NCI-H524 (cell line): ENCODE data around the gene TEX35.
"Not testable (repeated sequence)": the region's sequence is repeated elsewhere in the genome, so short reads cannot be mapped to it uniquely, and the experiment has no call there.

Experiments
- DNase-seq, 2 experiments: peaks; one replicate each; lab custom pipeline; 2025; lab: John Stamatoyannopoulos, UW

TEX35 gene

GRCh38 chr1:178495158-178495557 is 17.8 kb upstream of the TEX35 start:
- no peak for DNase-seq

GRCh38 chr1:178495741-178496409 is 17.0 kb upstream of the TEX35 start:
- no peak for DNase-seq

GRCh38 chr1:178496410-178497135 is 16.3 kb upstream of the TEX35 start, which contains the start of gene CLEC20A:
Gene CLEC20A, minus strand, starts transcription at chr1:178496964. Its CDS starts 25 bp downstream, at chr1:178496939.
- no peak for DNase-seq

- no peak for DNase-seq
Observed at GRCh38 chr1:178497903-178498478, 14.9 kb upstream of the TEX35 start.

- DNase-seq: no peak
Observed at GRCh38 chr1:178498896-178499675, 13.8 kb upstream of the TEX35 start.

- DNase-seq: no peak
Observed at GRCh38 chr1:178500091-178500770, 12.7 kb upstream of the TEX35 start.

- DNase-seq: no peak
Observed at GRCh38 chr1:178500936-178501554, 11.9 kb upstream of the TEX35 start.

GRCh38 chr1:178501705-178502329 is 11.1 kb upstream of the TEX35 start:
- DNase-seq: peak; percentile 23 to 76

- DNase-seq: no peak
Observed at GRCh38 chr1:178502330-178502714, 10.6 kb upstream of the TEX35 start.

GRCh38 chr1:178502856-178503255 is 10.1 kb upstream of the TEX35 start:
- no peak for DNase-seq

- DNase-seq: not testable (repeated sequence)
Observed at GRCh38 chr1:178503316-178503715, 9.6 kb upstream of the TEX35 start.

- DNase-seq: peak in 1 of 2 experiments; percentile 44
Observed at GRCh38 chr1:178503849-178504248, 9.1 kb upstream of the TEX35 start.

GRCh38 chr1:178504286-178504685 is 8.6 kb upstream of the TEX35 start:
- DNase-seq: no peak

GRCh38 chr1:178506177-178506576 is 6.7 kb upstream of the TEX35 start:
- no peak for DNase-seq

- DNase-seq: no peak
Observed at GRCh38 chr1:178506669-178507068, 6.2 kb upstream of the TEX35 start.

GRCh38 chr1:178509414-178510007 is 3.4 kb upstream of the TEX35 start:
- no peak for DNase-seq

GRCh38 chr1:178510155-178510554 is 2.8 kb upstream of the TEX35 start:
- no peak for DNase-seq

- no peak for DNase-seq
Observed at GRCh38 chr1:178513278-178513983, 522 bp downstream of the TEX35 start.

- DNase-seq: no peak
Observed at GRCh38 chr1:178516110-178516509, 3.2 kb downstream of the TEX35 start.

- no peak for DNase-seq
Observed at GRCh38 chr1:178518894-178519293, 6.0 kb downstream of the TEX35 start.
